PC-9 (cell line): ENCODE data around the gene ABTB2. TPM values are rescaled to one million over a fixed set of nuclear protein-coding genes. Genes with fewer than 3 reads are reported as not detected.

Source experiments
- BruUV-seq: library from RNA; stranded (reverse); fragments of 400-500 nt; replicated peaks from 2 replicates; lab custom pipeline; 2021; lab: Mats Ljungman, UMichigan
- CTCF ChIA-PET: fragments of 300-600 bp; sonication (Branson Sonifier 250); formaldehyde crosslinking; loops from one replicate; lab custom pipeline; 2022; ENCODE audit warnings: antibody characterized with exemption; lab: Charles Lee
- POLR2A ChIA-PET: fragments of 300-600 bp; sonication (Branson Sonifier 250); formaldehyde crosslinking; loops from one replicate; lab custom pipeline; 2022; ENCODE audit warnings: antibody characterized with exemption; ENCODE audit not compliant: unreplicated experiment; lab: Charles Lee
- DNase-seq, 2 experiments: peaks; one replicate each; pipeline versions ENCODE4 v3.0.0 to v3.0.0-alpha.2; 2015 to 2022; ENCODE audit warnings: mixed read lengths in 1 of 2
- H2AFZ ChIP-seq: fragments of 200-600 bp; sonication (generic); 2 replicates; pipeline ENCODE4 v1.8.1; 2017; ENCODE audit warnings: antibody characterized with exemption
- H3F3A ChIP-seq: fragments of 200-600 bp; sonication (generic); 2 replicates; pipeline ENCODE4 v1.8.1; 2017; ENCODE audit warnings: antibody characterized with exemption, mild to moderate bottlenecking, low read depth; ENCODE audit not compliant: insufficient read depth
- H3K27ac ChIP-seq: fragments of 200-600 bp; sonication (generic); 2 replicates; pipeline ENCODE4 v1.6.1; 2016; ENCODE audit warnings: mixed run types
- H3K27me3 ChIP-seq: fragments of 200-600 bp; sonication (generic); 2 replicates; pipeline ENCODE4 v1.6.1; 2016; ENCODE audit warnings: low read depth, mixed run types; ENCODE audit not compliant: insufficient read depth
- H3K36me3 ChIP-seq: fragments of 200-600 bp; sonication (generic); 2 replicates; pipeline ENCODE4 v1.6.1; 2016; ENCODE audit warnings: low read depth, mixed run types
- H3K4me1 ChIP-seq: fragments of 200-600 bp; sonication (generic); replicated peaks from 2 replicates; pipeline ENCODE4 v1.6.1; 2016; ENCODE audit warnings: mixed run types; ENCODE audit not compliant: insufficient read depth
- H3K4me2 ChIP-seq: fragments of 200-600 bp; sonication (generic); 2 replicates; pipeline ENCODE4 v1.6.1; 2017; ENCODE audit warnings: mixed run types
- H3K4me3 ChIP-seq: fragments of 200-600 bp; sonication (generic); 2 replicates; pipeline ENCODE4 v1.6.1; 2016; ENCODE audit warnings: mixed run types
- H3K79me2 ChIP-seq: fragments of 200-600 bp; sonication (generic); 2 replicates; pipeline ENCODE4 v1.6.1; 2017; ENCODE audit warnings: low read depth, mixed run types
- H3K9me2 ChIP-seq: fragments of 200-600 bp; sonication (generic); 2 replicates; pipeline ENCODE4 v1.8.1; 2017; ENCODE audit warnings: mild to moderate bottlenecking; ENCODE audit not compliant: insufficient read depth
- H3K9me3 ChIP-seq: fragments of 200-600 bp; sonication (generic); 2 replicates; pipeline ENCODE4 v1.8.1; 2016; ENCODE audit warnings: low read depth; ENCODE audit not compliant: insufficient read depth
- H4K20me1 ChIP-seq: fragments of 200-600 bp; sonication (generic); 2 replicates; pipeline ENCODE4 v1.8.1; 2017; ENCODE audit not compliant: insufficient read depth
- EZH2 ChIP-seq: fragments of 200-600 bp; sonication (generic); IDR thresholded peaks from 2 replicates; pipeline ENCODE4 v1.8.0; 2017; ENCODE audit warnings: antibody characterized with exemption, low read depth
- intact Hi-C: fragments of 100-400 bp; cut with micrococcal nuclease; formaldehyde crosslinking; loops from one replicate; pipeline ENCODE4 v1.10.0; 2022; ENCODE audit not compliant: unreplicated experiment
- total RNA-seq: library from RNA; stranded (reverse); gene quantifications from 2 replicates; pipeline ENCODE4 v1.2.3, GENCODE V29; 2021
- TF ChIP-seq, protein P1 (sequence below): fragments of 200-600 bp; sonication (generic); conservative IDR thresholded peaks from 2 replicates; pipeline ENCODE4 v1.6.1; 2017; ENCODE audit warnings: mixed run types, antibody characterized with exemption, mild to moderate bottlenecking, moderate library complexity

The ABTB2 gene
- total RNA-seq, 1 experiment from 2014 or later, result 12.9 TPM

DNA sequence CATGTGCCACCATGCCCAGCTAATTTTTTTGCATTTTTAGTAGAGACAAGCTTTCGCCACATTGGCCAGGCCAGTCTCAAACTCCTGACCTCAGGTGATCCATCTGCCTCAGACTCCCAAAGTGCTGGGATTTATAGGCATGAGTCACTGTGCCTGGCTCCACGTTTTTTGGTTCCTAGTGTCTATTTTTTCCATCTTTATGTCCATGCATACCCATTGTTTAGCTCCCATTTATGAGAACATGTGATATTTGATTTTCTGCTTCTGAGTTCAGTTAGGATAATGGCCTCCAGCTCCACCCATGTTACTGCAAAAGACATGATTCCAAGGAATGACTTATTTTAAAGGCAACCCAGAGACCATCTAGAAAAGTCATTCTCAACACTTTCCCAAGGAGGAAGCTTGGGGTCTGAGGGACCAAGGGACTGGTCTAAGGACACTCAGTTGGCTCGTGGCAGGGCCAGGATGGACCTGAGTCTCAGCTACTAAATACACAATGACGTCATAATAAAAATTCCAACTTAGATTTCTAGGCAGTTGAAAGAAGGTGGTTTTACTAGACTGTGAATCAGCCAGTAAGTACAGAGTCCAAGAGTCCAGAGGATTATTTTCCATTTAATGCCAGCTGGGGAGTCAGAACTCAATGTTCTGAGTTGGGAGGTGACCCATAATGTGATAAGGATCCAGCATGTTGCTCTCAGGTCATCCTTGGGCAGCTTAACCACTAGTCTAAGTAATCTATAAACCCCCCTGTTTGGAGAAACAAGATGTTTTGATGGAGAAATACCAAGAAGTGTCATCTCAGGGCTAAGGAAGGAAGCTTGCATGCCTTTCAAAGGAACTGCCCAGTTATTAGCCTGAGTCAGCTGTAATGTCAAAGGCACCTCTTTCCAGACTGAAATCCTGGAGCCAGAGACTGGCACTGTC is 39.4 kb downstream of the ABTB2 start:
- no peaks in the 10 kb centered on the region; the same call in 1 of the 2 replicates for H4K20me1 ChIP-seq
- H3K79me2 ChIP-seq, result peaks cover 90% of the 10 kb centered on the region
- no TSS peak for BruUV-seq
- TF ChIP-seq, protein P1, sequence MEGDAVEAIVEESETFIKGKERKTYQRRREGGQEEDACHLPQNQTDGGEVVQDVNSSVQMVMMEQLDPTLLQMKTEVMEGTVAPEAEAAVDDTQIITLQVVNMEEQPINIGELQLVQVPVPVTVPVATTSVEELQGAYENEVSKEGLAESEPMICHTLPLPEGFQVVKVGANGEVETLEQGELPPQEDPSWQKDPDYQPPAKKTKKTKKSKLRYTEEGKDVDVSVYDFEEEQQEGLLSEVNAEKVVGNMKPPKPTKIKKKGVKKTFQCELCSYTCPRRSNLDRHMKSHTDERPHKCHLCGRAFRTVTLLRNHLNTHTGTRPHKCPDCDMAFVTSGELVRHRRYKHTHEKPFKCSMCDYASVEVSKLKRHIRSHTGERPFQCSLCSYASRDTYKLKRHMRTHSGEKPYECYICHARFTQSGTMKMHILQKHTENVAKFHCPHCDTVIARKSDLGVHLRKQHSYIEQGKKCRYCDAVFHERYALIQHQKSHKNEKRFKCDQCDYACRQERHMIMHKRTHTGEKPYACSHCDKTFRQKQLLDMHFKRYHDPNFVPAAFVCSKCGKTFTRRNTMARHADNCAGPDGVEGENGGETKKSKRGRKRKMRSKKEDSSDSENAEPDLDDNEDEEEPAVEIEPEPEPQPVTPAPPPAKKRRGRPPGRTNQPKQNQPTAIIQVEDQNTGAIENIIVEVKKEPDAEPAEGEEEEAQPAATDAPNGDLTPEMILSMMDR, result no peak
- TF ChIP-seq EZH2, result no peak
- peaks cover 20% of the 10 kb centered on the region for H3F3A ChIP-seq
- no peak overlapping the region for H3K4me2 ChIP-seq
- H3K27me3 ChIP-seq, result no peaks in the 10 kb centered on the region
- peak overlapping the region; percentile 13 for H3K27ac ChIP-seq
- H3K4me3 ChIP-seq, result no peak overlapping the region
- ChIA-PET CTCF (no interaction called here), POLR2A (interaction anchor here (0.7 kb wide), 2 partner anchors 19 to 25 kb away, joined by 3 to 10 read pairs; no protein-coding TSS in a partner anchor)
- DNase-seq, result peak in 1 of 2 experiments; percentile 39
- H3K9me3 ChIP-seq, result no peaks in the 10 kb centered on the region
- H3K9me2 ChIP-seq, result no peaks in the 10 kb centered on the region
- H3K36me3 ChIP-seq, result no peaks in the 10 kb centered on the region; the same call in 1 of the 2 replicates
- H2AFZ ChIP-seq, result no peak overlapping the region
- H3K4me1 ChIP-seq, result peaks cover 19% of the 10 kb centered on the region
- intact Hi-C loops, result no loop called here

DNA sequence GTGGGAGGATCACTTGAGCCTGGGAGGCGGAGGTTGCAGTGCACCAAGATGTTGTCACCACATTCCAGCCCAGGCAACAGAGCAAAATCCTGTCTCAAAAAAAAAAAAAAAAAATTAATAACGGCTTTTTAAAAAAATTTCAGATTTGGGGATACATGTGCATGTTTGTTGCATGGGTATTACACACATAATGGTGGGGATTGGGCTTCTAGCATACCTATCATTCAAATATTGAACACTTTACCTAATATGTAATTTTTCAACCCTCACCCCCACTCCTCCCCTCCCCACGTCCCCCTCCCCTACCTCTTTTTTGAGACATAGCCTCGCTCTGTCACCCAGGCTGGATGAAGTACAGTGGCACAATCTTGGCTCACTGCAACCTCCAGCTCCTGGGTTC is 40.1 kb downstream of the ABTB2 start:
- H3K4me3 ChIP-seq, result no peak overlapping the region
- H3K27ac ChIP-seq, result no peak overlapping the region
- no peaks in the 10 kb centered on the region; the same call in 1 of the 2 replicates for H4K20me1 ChIP-seq
- H3K36me3 ChIP-seq, result no peaks in the 10 kb centered on the region; the same call in 1 of the 2 replicates
- no TSS peak for BruUV-seq
- ChIA-PET POLR2A (no interaction called here), CTCF (interaction anchor here (0.7 kb wide), 1 partner anchor 36 kb away, joined by 6 read pairs; no protein-coding TSS in a partner anchor)
- H3K9me2 ChIP-seq, result no peaks in the 10 kb centered on the region
- no peaks in the 10 kb centered on the region for H3K9me3 ChIP-seq
- H3K79me2 ChIP-seq, result peaks cover 90% of the 10 kb centered on the region
- H3K4me1 ChIP-seq, result peaks cover 25% of the 10 kb centered on the region
- H2AFZ ChIP-seq, result no peak overlapping the region
- no peaks in the 10 kb centered on the region for H3K27me3 ChIP-seq
- no peak overlapping the region for H3K4me2 ChIP-seq
- peaks cover 24% of the 10 kb centered on the region for H3F3A ChIP-seq
- intact Hi-C loops, result no loop called here
- no peak for TF ChIP-seq EZH2
- TF ChIP-seq, protein P1, result no peak
- DNase-seq, result no peak

DNA sequence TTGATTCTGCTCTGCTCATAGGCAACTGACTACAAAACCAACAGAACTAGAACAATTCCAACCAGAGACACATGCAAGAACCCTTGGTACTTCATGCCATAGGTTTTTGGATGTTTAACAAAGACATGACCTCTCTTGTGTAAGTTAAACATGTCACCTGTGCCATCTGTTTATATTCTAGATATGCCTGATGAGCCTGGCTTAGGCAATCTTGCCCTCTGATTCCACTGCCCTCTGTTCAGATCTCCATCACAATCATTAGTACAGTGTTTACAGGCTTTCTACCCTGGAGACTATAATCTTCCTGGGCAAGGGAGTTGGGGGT is 40.8 kb downstream of the ABTB2 start:
- ChIA-PET CTCF (interaction anchor here (0.7 kb wide), 1 partner anchor 35 kb away, joined by 6 read pairs; no protein-coding TSS in a partner anchor), POLR2A (no interaction called here)
- no peak overlapping the region for H2AFZ ChIP-seq
- intact Hi-C loops, result no loop called here
- no peak overlapping the region for H3K4me3 ChIP-seq
- no peaks in the 10 kb centered on the region for H3K9me3 ChIP-seq
- H3K4me1 ChIP-seq, result peaks cover 25% of the 10 kb centered on the region
- TF ChIP-seq, protein P1, result no peak
- no peak for TF ChIP-seq EZH2
- no peaks in the 10 kb centered on the region for H3K27me3 ChIP-seq
- H3K36me3 ChIP-seq, result no peaks in the 10 kb centered on the region; the same call in 1 of the 2 replicates
- H3K79me2 ChIP-seq, result peaks cover 92% of the 10 kb centered on the region
- no TSS peak for BruUV-seq
- H4K20me1 ChIP-seq, result no peaks in the 10 kb centered on the region; the same call in 1 of the 2 replicates
- no peak overlapping the region for H3K27ac ChIP-seq
- no peaks in the 10 kb centered on the region for H3K9me2 ChIP-seq
- no peak overlapping the region for H3K4me2 ChIP-seq
- peak in 1 of 2 experiments; percentile 25 for DNase-seq
- H3F3A ChIP-seq, result peaks cover 24% of the 10 kb centered on the region
